Neuronal stem cell (in vitro differentiated cells): Measurements from ENCODE around the gene AVPR1B.

Source experiments
- DNase-seq: peaks from one replicate; pipeline ENCODE4 v3.0.0-alpha.2; 2013; ENCODE audit warnings: low spot score
- H2AFZ ChIP-seq: one replicate; pipeline ENCODE4 v1.6.1; 2013; ENCODE audit warnings: mild to moderate bottlenecking, low read length, inconsistent platforms
- H2AK5ac ChIP-seq: 2 replicates; pipeline ENCODE4 v1.6.1; 2013; ENCODE audit warnings: low read depth, mild to moderate bottlenecking, inconsistent platforms, low read length, moderate library complexity, mixed read lengths
- H2BK120ac ChIP-seq: 2 replicates; pipeline ENCODE4 v1.6.1; 2013; ENCODE audit warnings: low read depth, mild to moderate bottlenecking, inconsistent platforms, low read length, moderate library complexity, mixed read lengths
- H2BK12ac ChIP-seq: one replicate; pipeline ENCODE4 v1.6.1; 2013; ENCODE audit warnings: low read length, inconsistent platforms
- H2BK15ac ChIP-seq: 2 replicates; pipeline ENCODE4 v1.6.1; 2013; ENCODE audit warnings: mild to moderate bottlenecking, low read length, inconsistent platforms, mixed read lengths
- H2BK5ac ChIP-seq: one replicate; pipeline ENCODE4 v1.6.1; 2013; ENCODE audit warnings: inconsistent platforms, mild to moderate bottlenecking, low read length, moderate library complexity
- H3K14ac ChIP-seq: one replicate; pipeline ENCODE4 v1.6.1; 2013; ENCODE audit warnings: low read length, inconsistent platforms
- H3K18ac ChIP-seq: 2 replicates; pipeline ENCODE4 v1.6.1; 2013; ENCODE audit warnings: low read length, inconsistent platforms
- H3K23ac ChIP-seq: 2 replicates; pipeline ENCODE4 v1.6.1; 2013; ENCODE audit warnings: low read depth, mild to moderate bottlenecking, mixed read lengths, low read length, inconsistent platforms; ENCODE audit not compliant: poor library complexity
- H3K27ac ChIP-seq: replicated peaks from 3 replicates; pipeline ENCODE4 v1.5.1; 2013; ENCODE audit warnings: low read length, inconsistent platforms
- H3K27me3 ChIP-seq, 3 experiments: 2 replicates each; pipeline ENCODE4 v1.6.1; 2013; ENCODE audit warnings: low read length in 3 of 3, mild to moderate bottlenecking in 2 of 3, inconsistent platforms in 1 of 3, low read depth in 1 of 3, mixed read lengths in 1 of 3, moderate library complexity in 1 of 3; ENCODE audit not compliant: control insufficient read depth in 3 of 3, insufficient read depth in 3 of 3
- H3K36me3 ChIP-seq, 2 donors: replicated peaks in 1 of 2; 2 replicates each; pipeline ENCODE4 v1.6.1; 2013; ENCODE audit warnings: low read length in 2 of 2; ENCODE audit not compliant: control insufficient read depth in 2 of 2, insufficient read depth in 2 of 2
- H3K4ac ChIP-seq: 2 replicates; pipeline ENCODE4 v1.6.1; 2013; ENCODE audit warnings: inconsistent platforms, mild to moderate bottlenecking, low read length, moderate library complexity
- H3K4me1 ChIP-seq, 2 donors: 1 replicate in 1 of 2; 2 replicates in 1 of 2; pipeline ENCODE4 v1.6.1; 2013; ENCODE audit warnings: low read length in 2 of 2, low read depth in 1 of 2; ENCODE audit not compliant: control insufficient read depth in 2 of 2, insufficient read depth in 1 of 2
- H3K4me2 ChIP-seq: one replicate; pipeline ENCODE4 v1.6.1; 2013; ENCODE audit warnings: mild to moderate bottlenecking, low read length, inconsistent platforms; ENCODE audit not compliant: insufficient read depth, poor library complexity, severe bottlenecking
- H3K4me3 ChIP-seq, 2 donors: 2 replicates each; pipeline ENCODE4 v1.5.1; 2013; ENCODE audit warnings: low read length in 2 of 2, mild to moderate bottlenecking in 2 of 2, inconsistent platforms in 1 of 2, moderate library complexity in 1 of 2
- H3K79me1 ChIP-seq: one replicate; pipeline ENCODE4 v1.6.1; 2013; ENCODE audit warnings: low read depth, mild to moderate bottlenecking, inconsistent platforms, low read length, moderate library complexity
- H3K9ac ChIP-seq: one replicate; pipeline ENCODE4 v1.6.1; 2013; ENCODE audit warnings: mild to moderate bottlenecking, low read depth, low read length, inconsistent platforms; ENCODE audit not compliant: poor library complexity
- H3K9me3 ChIP-seq, 2 donors: replicated peaks in 1 of 2; 2 replicates each; pipeline versions ENCODE3 to v1.6.1; 2013; ENCODE audit warnings: low read length in 2 of 2, mild to moderate bottlenecking in 2 of 2, inconsistent platforms in 1 of 2, low read depth in 1 of 2, mixed read lengths in 1 of 2, moderate library complexity in 1 of 2; ENCODE audit not compliant: control insufficient read depth in 2 of 2, insufficient read depth in 1 of 2
- H4K8ac ChIP-seq: one replicate; pipeline ENCODE4 v1.6.1; 2013; ENCODE audit warnings: low read depth, mild to moderate bottlenecking, inconsistent platforms, low read length, moderate library complexity
- H4K91ac ChIP-seq: one replicate; pipeline ENCODE4 v1.6.1; 2013; ENCODE audit warnings: low read length, low read depth, mild to moderate bottlenecking, inconsistent platforms; ENCODE audit not compliant: poor library complexity
- WGBS, 2 donors: extraction: QIAGEN DNeasy Blood & Tissue Kit; methylation state at CpG; one replicate each; pipeline ENCODE4 v1.1.7; 2013; ENCODE audit warnings: missing lambda C conversion rate in 2 of 2, mixed read lengths in 1 of 2; ENCODE audit not compliant: insufficient read length in 2 of 2, insufficient replicate concordance in 1 of 2; ENCODE audit errors: extremely low coverage in 2 of 2; 5-methylcytosine and 5-hydroxymethylcytosine counted together

The AVPR1B gene

GRCh38 chr1:206101351-206102045, 15.7 kb downstream of the AVPR1B start:
- Histone ChIP-seq H3K9ac (no peak overlapping the region), H2BK5ac (no peak overlapping the region), H3K79me1 (no peaks in the 10 kb centered on the region), H3K14ac (no peak overlapping the region), H4K8ac (no peak overlapping the region), H2BK120ac (no peak overlapping the region), H3K4ac (no peak overlapping the region), H3K36me3 (no peaks in the 10 kb centered on the region), H2AFZ (no peak overlapping the region), H3K23ac (no peak overlapping the region), H3K27me3 (peaks cover 0 to 25% (median 0%) of the 10 kb centered on the region in 3 experiments), H3K4me2 (no peak overlapping the region), H2BK15ac (no peak overlapping the region), H2AK5ac (no peak overlapping the region), H4K91ac (no peak overlapping the region), H3K9me3 (no peaks in the 10 kb centered on the region), H3K4me3 (no peak overlapping the region), H3K4me1 (no peaks in the 10 kb centered on the region), H3K27ac (no peak overlapping the region), H3K18ac (no peak overlapping the region), H2BK12ac (no peak overlapping the region)
- DNase-seq: no peak
- WGBS, 2 donors: no CpG with 5 or more reads among the region's 6 CpGs

GRCh38 chr1:206100226-206100815, 16.9 kb downstream of the AVPR1B start:
- Histone ChIP-seq H4K91ac (no peak overlapping the region), H4K8ac (no peak overlapping the region), H3K4me2 (no peak overlapping the region), H3K79me1 (no peaks in the 10 kb centered on the region), H3K4me3 (no peak overlapping the region), H2AK5ac (no peak overlapping the region), H2AFZ (no peak overlapping the region), H3K18ac (no peak overlapping the region), H2BK15ac (no peak overlapping the region), H3K14ac (no peak overlapping the region), H2BK120ac (no peak overlapping the region), H3K23ac (no peak overlapping the region), H3K27ac (no peak overlapping the region), H3K9me3 (no peaks in the 10 kb centered on the region), H2BK12ac (no peak overlapping the region), H3K9ac (no peak overlapping the region), H3K4ac (no peak overlapping the region), H3K4me1 (no peaks in the 10 kb centered on the region), H3K27me3 (peaks cover 0 to 25% (median 0%) of the 10 kb centered on the region in 3 experiments), H3K36me3 (no peaks in the 10 kb centered on the region), H2BK5ac (peak overlapping the region; percentile 30)
- no CpG with 5 or more reads among the region's 1 CpG for WGBS, 2 donors
- no peak for DNase-seq

- H3K36me3 ChIP-seq: no peaks in the 10 kb centered on the region
- H3K27me3 ChIP-seq: peaks cover 0 to 31% (median 0%) of the 10 kb centered on the region in 3 experiments
Measured at GRCh38 chr1:206098242-206098919, 18.8 kb downstream of the AVPR1B start.

GRCh38 chr1:206097381-206097780, 19.8 kb downstream of the AVPR1B start:
- Histone ChIP-seq H4K91ac (no peak overlapping the region), H3K23ac (no peak overlapping the region)

More at GRCh38 chr1:206098242-206098919, 18.8 kb downstream of the AVPR1B start:
- H3K9ac ChIP-seq: no peak overlapping the region
- DNase-seq: no peak
- H2BK5ac ChIP-seq: no peak overlapping the region
- WGBS, 2 donors: no CpG with 5 or more reads among the region's 9 CpGs
- no peak overlapping the region for H4K91ac ChIP-seq
- no peak overlapping the region for H2BK12ac ChIP-seq
- no peak overlapping the region for H4K8ac ChIP-seq
- H3K4me3 ChIP-seq: no peak overlapping the region
- no peak overlapping the region for H2BK15ac ChIP-seq
- no peaks in the 10 kb centered on the region for H3K9me3 ChIP-seq
- no peak overlapping the region for H3K4ac ChIP-seq
- no peak overlapping the region for H2AFZ ChIP-seq
- H3K4me1 ChIP-seq: no peaks in the 10 kb centered on the region
- H3K23ac ChIP-seq: no peak overlapping the region
- no peak overlapping the region for H2BK120ac ChIP-seq
- H3K79me1 ChIP-seq: no peaks in the 10 kb centered on the region
- H2AK5ac ChIP-seq: no peak overlapping the region
- H3K4me2 ChIP-seq: no peak overlapping the region
- H3K14ac ChIP-seq: no peak overlapping the region
- no peak overlapping the region for H3K18ac ChIP-seq
- H3K27ac ChIP-seq: no peak overlapping the region

More at GRCh38 chr1:206097381-206097780, 19.8 kb downstream of the AVPR1B start:
- no peak overlapping the region for H3K27ac ChIP-seq
- no peak overlapping the region for H4K8ac ChIP-seq
- no peaks in the 10 kb centered on the region for H3K9me3 ChIP-seq
- H2AK5ac ChIP-seq: no peak overlapping the region
- H3K79me1 ChIP-seq: no peaks in the 10 kb centered on the region
- DNase-seq: no peak
- H3K14ac ChIP-seq: no peak overlapping the region
- no peak overlapping the region for H2BK12ac ChIP-seq
- H3K4me3 ChIP-seq: no peak overlapping the region
- H2BK15ac ChIP-seq: no peak overlapping the region
- no peaks in the 10 kb centered on the region for H3K36me3 ChIP-seq
- H2AFZ ChIP-seq: no peak overlapping the region
- H3K4me2 ChIP-seq: no peak overlapping the region
- no CpG with 5 or more reads among the region's 3 CpGs for WGBS, 2 donors
- no peaks in the 10 kb centered on the region for H3K4me1 ChIP-seq
- H3K27me3 ChIP-seq: peaks cover 0 to 28% (median 0%) of the 10 kb centered on the region in 3 experiments
- H3K18ac ChIP-seq: peak overlapping the region; percentile 29
- H2BK120ac ChIP-seq: no peak overlapping the region
- H3K4ac ChIP-seq: no peak overlapping the region
- H2BK5ac ChIP-seq: no peak overlapping the region
- H3K9ac ChIP-seq: no peak overlapping the region
